HL-60/S4 treated with retinoic acid at 250 ng/mL for 4 days and 3 days (cell line): ENCODE results near the gene RABL2A.
"Not testable (repeated sequence)": the region's sequence is repeated elsewhere in the genome, so short reads cannot be mapped to it uniquely, and the experiment has no call there.

Experiments used
- in situ Hi-C: fragments of 300-500 bp; cut with MboI; formaldehyde crosslinking; loops from 2 replicates; pipeline ENCODE4 v1.7.0; 2022; ENCODE audit warnings: low sequenced_read_pairs

RABL2A gene

DNA sequence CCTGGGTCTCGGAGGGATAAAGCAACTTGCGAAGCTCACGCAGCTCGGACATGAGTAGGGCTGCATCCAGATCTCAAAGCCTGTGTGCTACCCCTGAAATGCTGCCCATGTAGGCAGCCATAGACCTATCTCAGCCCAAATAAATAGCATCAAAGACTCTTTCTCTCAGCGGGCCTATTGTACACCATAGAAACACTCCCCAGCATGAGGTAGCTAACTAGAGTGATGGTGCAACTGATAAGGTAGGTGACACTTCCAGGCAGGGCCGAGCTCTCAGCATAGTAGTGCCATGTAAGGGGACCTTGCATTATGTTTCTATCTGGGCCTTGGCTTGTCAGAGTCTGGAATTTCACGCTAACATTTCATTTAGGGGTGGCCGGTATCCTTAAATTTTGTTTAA lies 52.4 kb downstream of the RABL2A start:
- in situ Hi-C loops: no loop called here

DNA sequence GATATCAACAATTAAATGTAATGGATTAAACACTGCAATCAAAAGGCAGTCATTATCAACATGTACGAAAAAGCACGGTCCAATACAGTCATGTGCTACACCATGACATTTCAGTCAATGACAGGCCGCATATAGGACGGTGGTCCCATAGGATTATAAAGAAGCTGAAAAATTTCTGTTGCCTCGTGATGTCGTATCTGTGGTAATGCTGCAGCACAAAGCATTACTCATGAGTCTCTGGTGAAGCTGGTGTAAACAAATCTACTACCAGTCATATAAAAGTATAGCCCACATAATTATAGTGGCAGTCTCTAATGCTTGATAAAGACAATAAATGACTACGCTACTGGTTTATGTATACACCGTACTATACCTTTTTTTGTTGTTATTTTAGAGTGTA lies 58.4 kb downstream of the RABL2A start:
- in situ Hi-C loops: no loop called here

DNA sequence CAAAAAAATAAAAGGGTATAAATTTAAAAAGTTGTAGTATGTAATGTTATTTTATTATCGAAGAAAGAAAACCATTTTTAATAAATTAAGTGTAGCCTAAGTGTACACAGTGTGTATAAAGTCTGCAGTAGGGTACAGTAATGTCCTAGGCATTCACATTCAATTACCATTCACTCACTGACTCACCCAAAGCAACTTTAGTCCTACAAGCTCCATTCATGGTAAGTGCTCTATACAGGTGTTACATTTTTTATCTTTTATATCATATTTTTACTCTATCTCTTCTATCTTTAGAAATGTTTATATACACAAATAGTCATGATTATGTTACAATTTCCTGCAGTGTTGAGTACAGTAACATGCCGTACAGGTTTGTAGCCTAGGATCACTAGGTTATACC lies 59.5 kb downstream of the RABL2A start:
- in situ Hi-C loops: no loop called here

DNA sequence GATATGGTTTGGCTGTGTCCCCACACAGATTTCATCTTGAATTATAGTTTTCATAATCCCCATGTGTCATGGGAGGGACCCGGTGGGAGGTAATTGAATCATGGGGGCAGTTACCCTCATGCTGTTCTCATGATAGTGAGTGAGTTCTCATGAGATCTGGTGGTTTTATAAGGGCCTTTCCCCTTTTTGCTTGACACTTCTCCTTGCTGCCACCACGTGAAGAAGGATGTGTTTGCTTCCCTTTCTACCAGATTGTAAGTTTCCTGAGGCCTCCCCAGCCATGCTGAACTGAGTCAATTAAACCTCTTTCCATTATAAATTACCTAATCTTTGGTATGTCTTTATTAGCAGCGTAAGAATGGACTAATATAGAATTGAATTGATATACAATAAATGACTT lies 63.8 kb downstream of the RABL2A start:
- in situ Hi-C loops: not testable (repeated sequence)
